Progenitor cell of endocrine pancreas (in vitro differentiated cells): ENCODE results near the gene MAP3K20. TPM values are rescaled to one million over a fixed set of nuclear protein-coding genes. Genes with fewer than 3 reads are reported as not detected.

Experiments
- DNase-seq: peaks from one replicate; pipeline ENCODE4 v3.0.0; 2021; ENCODE audit warnings: low spot score; ENCODE audit not compliant: unreplicated experiment
- H3K27ac Mint-ChIP-seq: 2 replicates; pipeline ENCODE4 v1.8.0; 2021; ENCODE audit warnings: mild to moderate bottlenecking, moderate library complexity, mixed read lengths
- H3K27me3 Mint-ChIP-seq: 2 replicates; pipeline ENCODE4 v1.8.0; 2021; ENCODE audit warnings: mixed read lengths
- H3K36me3 Mint-ChIP-seq: 2 replicates; pipeline ENCODE4 v1.8.0; 2022; ENCODE audit warnings: mixed read lengths; ENCODE audit not compliant: insufficient read depth
- H3K4me1 Mint-ChIP-seq: 2 replicates; pipeline ENCODE4 v1.8.0; 2021; ENCODE audit warnings: low read depth, mixed read lengths
- H3K4me3 Mint-ChIP-seq: 2 replicates; pipeline ENCODE4 v1.8.0; 2021; ENCODE audit warnings: low read depth, mild to moderate bottlenecking, moderate library complexity, mixed read lengths
- H3K9me3 Mint-ChIP-seq: 2 replicates; pipeline ENCODE4 v1.8.0; 2021; ENCODE audit warnings: low read depth, mixed read lengths
- total RNA-seq: library from RNA; stranded (reverse); gene quantifications from 2 replicates; pipeline ENCODE4 v1.2.1, GENCODE V29; 2021
- TF ChIP-seq, protein P1 (sequence below): fragments of 200-600 bp; sonication (generic); IDR thresholded peaks from one replicate; pipeline ENCODE4 v1.5.0; 2021; ENCODE audit warnings: antibody characterized with exemption, mild to moderate bottlenecking; ENCODE audit not compliant: unreplicated experiment

MAP3K20 gene
- total RNA-seq, 1 donor from 2014 or later = 19.0 TPM

DNA sequence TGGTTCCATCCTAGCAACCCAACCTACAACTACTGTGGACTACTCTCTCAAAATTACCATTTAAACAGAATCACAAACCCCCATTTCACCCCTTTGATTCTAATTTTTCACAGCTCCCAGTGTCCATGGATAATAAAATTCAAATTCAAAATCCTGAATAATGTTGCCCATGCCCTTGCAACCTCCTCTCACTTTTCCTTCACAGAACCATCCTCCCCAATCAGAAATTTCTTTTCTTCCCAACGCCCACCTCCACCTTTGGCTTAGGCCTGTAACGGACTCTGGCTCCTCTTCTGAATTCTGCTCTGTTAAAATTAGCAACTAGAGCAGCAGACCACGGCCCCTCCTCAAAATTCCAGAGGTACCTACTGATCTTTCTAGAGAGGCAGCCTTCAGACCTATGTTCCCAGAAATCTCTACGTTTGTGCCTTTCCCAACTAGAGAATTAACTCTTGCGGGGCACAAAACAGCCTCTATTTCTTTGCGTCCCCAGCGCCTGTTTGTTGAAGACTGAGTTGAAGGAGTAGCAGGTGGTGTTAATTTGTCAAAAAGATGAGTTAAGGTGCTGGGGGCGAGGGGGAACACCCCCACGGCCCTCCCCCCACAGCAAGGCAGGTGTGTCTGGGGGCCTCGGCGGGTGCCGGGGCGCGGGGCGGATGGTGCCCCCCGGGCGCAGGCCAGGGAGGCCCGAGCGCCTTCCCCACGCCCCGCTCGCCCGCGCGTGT lies 428 bp upstream of the MAP3K20 start:
- Mint-ChIP-seq H3K4me3 (peak overlapping the region; percentile 83), H3K36me3 (no peaks in the 10 kb centered on the region), H3K9me3 (no peaks in the 10 kb centered on the region), H3K4me1 (peaks cover 15% of the 10 kb centered on the region), H3K27ac (peak overlapping the region; percentile 94), H3K27me3 (peaks cover 15% of the 10 kb centered on the region)
- DNase-seq = no peak
- TF ChIP-seq, protein P1, sequence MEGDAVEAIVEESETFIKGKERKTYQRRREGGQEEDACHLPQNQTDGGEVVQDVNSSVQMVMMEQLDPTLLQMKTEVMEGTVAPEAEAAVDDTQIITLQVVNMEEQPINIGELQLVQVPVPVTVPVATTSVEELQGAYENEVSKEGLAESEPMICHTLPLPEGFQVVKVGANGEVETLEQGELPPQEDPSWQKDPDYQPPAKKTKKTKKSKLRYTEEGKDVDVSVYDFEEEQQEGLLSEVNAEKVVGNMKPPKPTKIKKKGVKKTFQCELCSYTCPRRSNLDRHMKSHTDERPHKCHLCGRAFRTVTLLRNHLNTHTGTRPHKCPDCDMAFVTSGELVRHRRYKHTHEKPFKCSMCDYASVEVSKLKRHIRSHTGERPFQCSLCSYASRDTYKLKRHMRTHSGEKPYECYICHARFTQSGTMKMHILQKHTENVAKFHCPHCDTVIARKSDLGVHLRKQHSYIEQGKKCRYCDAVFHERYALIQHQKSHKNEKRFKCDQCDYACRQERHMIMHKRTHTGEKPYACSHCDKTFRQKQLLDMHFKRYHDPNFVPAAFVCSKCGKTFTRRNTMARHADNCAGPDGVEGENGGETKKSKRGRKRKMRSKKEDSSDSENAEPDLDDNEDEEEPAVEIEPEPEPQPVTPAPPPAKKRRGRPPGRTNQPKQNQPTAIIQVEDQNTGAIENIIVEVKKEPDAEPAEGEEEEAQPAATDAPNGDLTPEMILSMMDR = no peak

DNA sequence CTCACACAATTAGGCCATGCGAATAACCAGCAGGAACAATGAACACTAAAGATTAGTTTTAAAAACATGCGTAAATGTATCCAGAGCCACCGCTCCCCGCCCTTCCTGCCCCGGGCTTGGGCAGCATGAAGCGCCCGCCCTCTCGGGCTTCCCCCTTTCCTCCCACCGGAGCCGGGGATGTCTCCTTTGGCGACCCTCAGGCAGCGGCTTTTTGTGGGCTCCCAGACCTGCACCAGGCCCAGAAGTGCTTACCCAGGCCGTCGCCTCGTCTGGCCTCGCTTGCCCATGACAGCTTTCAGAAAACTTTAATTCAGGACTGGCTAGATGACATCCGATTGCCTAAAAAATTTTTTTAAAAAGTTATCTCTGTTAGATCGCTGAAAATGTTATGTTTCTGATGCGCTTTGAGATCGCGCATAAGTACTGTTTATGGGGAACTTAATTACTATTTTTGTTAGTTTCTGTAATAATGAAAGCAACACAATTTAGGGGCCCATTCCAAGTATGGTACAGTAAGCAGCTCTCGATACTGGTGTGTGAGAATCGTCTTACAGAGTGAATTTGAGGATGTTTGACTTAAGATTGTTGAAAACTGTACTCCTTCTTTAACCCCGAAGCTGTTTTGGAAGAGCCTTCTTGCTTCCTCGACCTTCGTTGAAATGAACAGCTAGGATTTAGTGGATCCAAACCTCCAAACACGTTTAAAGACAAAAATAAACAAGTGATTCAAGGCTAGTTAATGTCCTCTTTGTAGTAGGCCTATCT lies 1.1 kb downstream of the MAP3K20 start:
- TF ChIP-seq, protein P1 = no peak
- H3K27me3 Mint-ChIP-seq = peaks cover 13% of the 10 kb centered on the region
- peaks cover 15% of the 10 kb centered on the region for H3K4me1 Mint-ChIP-seq
- H3K27ac Mint-ChIP-seq = peak overlapping the region; percentile 93
- DNase-seq = peak; percentile 17
- peaks cover 5% of the 10 kb centered on the region for H3K36me3 Mint-ChIP-seq
- H3K9me3 Mint-ChIP-seq = peaks cover 3% of the 10 kb centered on the region
- peak overlapping the region; percentile 88 for H3K4me3 Mint-ChIP-seq

DNA sequence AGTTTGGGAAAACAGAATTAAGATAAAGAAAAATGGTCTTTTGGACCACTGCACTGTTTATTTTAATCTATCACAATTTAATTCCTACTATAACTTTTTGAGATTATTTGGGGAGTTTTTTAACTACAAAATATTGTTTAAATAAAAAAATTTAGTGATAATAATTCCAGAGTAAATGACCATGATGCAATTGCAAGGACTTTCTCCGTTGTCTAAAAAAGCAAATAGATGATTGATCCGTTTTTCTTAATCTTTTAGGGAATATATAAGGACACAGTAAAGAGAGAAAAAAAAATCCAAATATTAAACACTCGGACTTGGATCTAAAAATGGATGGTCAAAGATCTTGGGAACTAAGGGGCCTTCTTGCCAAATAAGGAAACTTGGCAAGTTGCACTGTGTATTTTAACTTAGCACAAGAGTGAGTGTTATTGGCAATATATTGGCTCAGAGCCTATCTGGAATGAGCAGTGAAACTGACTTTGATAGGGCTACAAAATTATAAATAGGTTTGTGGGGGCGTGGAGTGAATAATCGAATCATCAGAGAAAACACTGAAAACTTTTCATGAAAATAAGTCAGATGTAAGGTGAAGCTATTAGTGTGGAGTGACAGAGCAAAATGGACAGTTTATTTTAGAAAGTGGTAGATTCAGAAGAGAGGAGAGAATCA lies 2.0 kb downstream of the MAP3K20 start:
- TF ChIP-seq, protein P1 = no peak
- H3K9me3 Mint-ChIP-seq = peaks cover 3% of the 10 kb centered on the region
- peaks cover 8% of the 10 kb centered on the region for H3K36me3 Mint-ChIP-seq
- peaks cover 5% of the 10 kb centered on the region for H3K27me3 Mint-ChIP-seq
- peak overlapping the region; percentile 93 for H3K27ac Mint-ChIP-seq
- peak overlapping the region; percentile 88 for H3K4me3 Mint-ChIP-seq
- peaks cover 15% of the 10 kb centered on the region for H3K4me1 Mint-ChIP-seq
- no peak for DNase-seq

DNA sequence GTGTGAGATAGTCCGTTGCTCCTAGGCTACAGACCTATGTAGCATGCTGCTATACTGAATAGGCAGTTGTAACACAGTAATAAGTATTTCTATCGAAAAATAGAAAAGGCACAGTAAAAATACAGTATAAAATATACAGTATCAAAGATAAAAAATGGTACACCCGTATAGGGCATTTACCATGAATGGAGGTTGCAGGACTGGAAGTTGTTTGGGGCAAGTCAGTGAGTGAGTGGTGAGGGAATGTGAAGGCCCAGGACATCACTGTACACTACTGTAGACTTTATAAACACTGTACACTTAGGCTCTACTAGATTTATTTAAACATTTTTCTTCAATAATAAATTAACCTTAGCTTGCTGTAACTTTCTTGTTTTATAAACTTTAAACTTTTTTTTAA lies 3.5 kb downstream of the MAP3K20 start:
- no peak for DNase-seq
- Mint-ChIP-seq H3K4me3 (no peak overlapping the region), H3K9me3 (peaks cover 3% of the 10 kb centered on the region), H3K27ac (no peak overlapping the region), H3K27me3 (peaks cover 5% of the 10 kb centered on the region), H3K4me1 (peaks cover 15% of the 10 kb centered on the region), H3K36me3 (peaks cover 8% of the 10 kb centered on the region)
- TF ChIP-seq, protein P1 = no peak
